H9 (cell line): ENCODE data around the gene DMAP1. TPM values are rescaled to one million over a fixed set of nuclear protein-coding genes. Genes with fewer than 3 reads are reported as not detected.

Source experiments
- DNase-seq: peaks from one replicate; pipeline ENCODE4 v3.0.0-alpha.2; 2017
- H2AFZ ChIP-seq: one replicate; pipeline ENCODE4 v1.6.1; 2013; ENCODE audit warnings: mild to moderate bottlenecking, low read length, control low read depth, moderate library complexity
- H2AK5ac ChIP-seq: 2 replicates; pipeline ENCODE4 v1.6.1; 2013; ENCODE audit warnings: low read length, control low read depth, mixed read lengths; ENCODE audit not compliant: insufficient read length
- H2BK120ac ChIP-seq: one replicate; pipeline ENCODE4 v1.6.1; 2013; ENCODE audit warnings: low read depth, mild to moderate bottlenecking, low read length, control low read depth, inconsistent platforms; ENCODE audit not compliant: poor library complexity, severe bottlenecking
- H2BK12ac ChIP-seq: 2 replicates; pipeline ENCODE4 v1.6.1; 2013; ENCODE audit warnings: low read length, control low read depth, mixed read lengths, low read depth; ENCODE audit not compliant: insufficient read length
- H2BK15ac ChIP-seq: 2 replicates; pipeline ENCODE4 v1.6.1; 2013; ENCODE audit warnings: low read depth, low read length, control low read depth
- H2BK20ac ChIP-seq: one replicate; pipeline ENCODE4 v1.6.1; 2013; ENCODE audit warnings: low read depth, mild to moderate bottlenecking, low read length, control low read depth, inconsistent platforms; ENCODE audit not compliant: poor library complexity, severe bottlenecking
- H2BK5ac ChIP-seq: 2 replicates; pipeline ENCODE4 v1.6.1; 2013; ENCODE audit warnings: low read length, control low read depth, mixed read lengths; ENCODE audit not compliant: insufficient read length
- H3K14ac ChIP-seq: 2 replicates; pipeline ENCODE4 v1.6.1; 2013; ENCODE audit warnings: low read length, control low read depth; ENCODE audit not compliant: insufficient read depth
- H3K18ac ChIP-seq: 2 replicates; pipeline ENCODE4 v1.6.1; 2013; ENCODE audit warnings: low read depth, mild to moderate bottlenecking, mixed read lengths, low read length, control low read depth; ENCODE audit not compliant: insufficient read length
- H3K23ac ChIP-seq: 2 replicates; pipeline ENCODE4 v1.6.1; 2013; ENCODE audit warnings: low read length, control low read depth, mixed read lengths, low read depth; ENCODE audit not compliant: insufficient read length
- H3K23me2 ChIP-seq: 2 replicates; pipeline ENCODE4 v1.6.1; 2013; ENCODE audit warnings: low read depth, mild to moderate bottlenecking, mixed read lengths, low read length, control low read depth; ENCODE audit not compliant: insufficient read length, poor library complexity, severe bottlenecking
- H3K27ac ChIP-seq: 2 replicates; pipeline ENCODE4 v1.5.1; 2013; ENCODE audit warnings: low read length, control low read depth, mixed read lengths, low read depth; ENCODE audit not compliant: insufficient read length
- H3K27me3 ChIP-seq: 2 replicates; pipeline ENCODE4 v1.6.1; 2013; ENCODE audit warnings: low read length, control low read depth, inconsistent platforms; ENCODE audit not compliant: insufficient read depth
- H3K4ac ChIP-seq: 2 replicates; pipeline ENCODE4 v1.6.1; 2013; ENCODE audit warnings: low read depth, mild to moderate bottlenecking, control low read depth, inconsistent platforms, low read length, moderate library complexity
- H3K4me1 ChIP-seq: 2 replicates; pipeline ENCODE4 v1.6.1; 2013; ENCODE audit warnings: low read length, control low read depth, inconsistent platforms; ENCODE audit not compliant: insufficient read depth
- H3K4me2 ChIP-seq: 2 replicates; pipeline ENCODE4 v1.6.1; 2013; ENCODE audit warnings: low read length, control low read depth, mixed read lengths; ENCODE audit not compliant: insufficient read length, insufficient read depth
- H3K56ac ChIP-seq: 2 replicates; pipeline ENCODE4 v1.6.1; 2013; ENCODE audit warnings: low read depth, mild to moderate bottlenecking, mixed read lengths, low read length, control low read depth; ENCODE audit not compliant: insufficient read length
- H3K79me1 ChIP-seq: 2 replicates; pipeline ENCODE4 v1.6.1; 2013; ENCODE audit warnings: low read depth, mild to moderate bottlenecking, moderate library complexity, low read length, control low read depth, inconsistent platforms; ENCODE audit not compliant: insufficient read depth, poor library complexity, severe bottlenecking
- H3K79me2 ChIP-seq: 2 replicates; pipeline ENCODE4 v1.6.1; 2013; ENCODE audit warnings: low read length, control low read depth, inconsistent platforms; ENCODE audit not compliant: insufficient read depth
- H3K9ac ChIP-seq: 2 replicates; pipeline ENCODE4 v1.6.1; 2013; ENCODE audit warnings: low read length, control low read depth, mixed read lengths; ENCODE audit not compliant: insufficient read length; ENCODE audit errors: extremely low read depth
- H3K9me3 ChIP-seq: one replicate; pipeline ENCODE4 v1.6.1; 2013; ENCODE audit warnings: low read depth, low read length, inconsistent platforms; ENCODE audit not compliant: control insufficient read depth
- H3T11ph ChIP-seq: one replicate; pipeline ENCODE4 v1.6.1; 2013; ENCODE audit warnings: mild to moderate bottlenecking, low read length, control low read depth, inconsistent platforms
- H4K20me1 ChIP-seq: one replicate; pipeline ENCODE4 v1.6.1; 2013; ENCODE audit not compliant: control insufficient read depth, insufficient read length, insufficient read depth
- H4K5ac ChIP-seq: 2 replicates; pipeline ENCODE4 v1.6.1; 2013; ENCODE audit warnings: low read depth, mild to moderate bottlenecking, mixed read lengths, low read length, control low read depth; ENCODE audit not compliant: insufficient read length
- H4K8ac ChIP-seq: replicated peaks from 2 replicates; pipeline ENCODE4 v1.6.1; 2013; ENCODE audit warnings: low read length, control low read depth, mixed read lengths, low read depth; ENCODE audit not compliant: insufficient read length
- H4K91ac ChIP-seq: 2 replicates; pipeline ENCODE4 v1.6.1; 2013; ENCODE audit warnings: low read depth, mild to moderate bottlenecking, moderate library complexity, mixed read lengths, low read length, control low read depth; ENCODE audit not compliant: insufficient read length
- H3K27ac Mint-ChIP-seq, 3 experiments: 2 replicates in 2 of 3; 3 replicates in 1 of 3; pipeline ENCODE4 v1.8.0; 2020 to 2021; ENCODE audit warnings: mixed read lengths in 3 of 3, mild to moderate bottlenecking in 1 of 3, moderate library complexity in 1 of 3
- H3K27me3 Mint-ChIP-seq: 2 replicates; pipeline ENCODE4 v1.8.0; 2021; ENCODE audit warnings: low read depth, mild to moderate bottlenecking, moderate library complexity, mixed read lengths
- H3K36me3 Mint-ChIP-seq, 3 experiments: 2 replicates in 2 of 3; 3 replicates in 1 of 3; pipeline ENCODE4 v1.8.0; 2020 to 2021; ENCODE audit warnings: low read depth in 3 of 3, mixed read lengths in 3 of 3; ENCODE audit not compliant: insufficient read depth in 1 of 3
- H3K4me1 Mint-ChIP-seq, 2 experiments: 2 replicates each; pipeline ENCODE4 v1.8.0; 2020; ENCODE audit warnings: mixed read lengths in 2 of 2
- H3K4me3 Mint-ChIP-seq, 2 experiments: 2 replicates in 1 of 2; 3 replicates in 1 of 2; pipeline ENCODE4 v1.8.0; 2020 to 2021; ENCODE audit warnings: mild to moderate bottlenecking in 2 of 2, mixed read lengths in 2 of 2, moderate library complexity in 1 of 2
- H3K9me3 Mint-ChIP-seq, 2 experiments: 2 replicates in 1 of 2; 3 replicates in 1 of 2; pipeline ENCODE4 v1.8.0; 2020; ENCODE audit warnings: mild to moderate bottlenecking in 2 of 2, mixed read lengths in 2 of 2, moderate library complexity in 1 of 2
- WGBS: extraction: QIAGEN DNeasy Blood & Tissue Kit; methylation state at CpG from one replicate; pipeline ENCODE4 v1.1.7; 2013; ENCODE audit warnings: missing lambda C conversion rate, low lambda C conversion rate, mixed read lengths; ENCODE audit not compliant: insufficient read length; ENCODE audit errors: extremely low coverage; 5-methylcytosine and 5-hydroxymethylcytosine counted together
- total RNA-seq: library from RNA; stranded (reverse); gene quantifications from 2 replicates; pipeline ENCODE4 v1.2.1, GENCODE V29; 2021
- TF ChIP-seq, protein P1 (sequence below): fragments of 200-600 bp; sonication (generic); conservative IDR thresholded peaks from 3 replicates; pipeline ENCODE4 v1.8.0; 2021; ENCODE audit warnings: antibody characterized with exemption, mild to moderate bottlenecking

Gene DMAP1
- total RNA-seq, 1 experiment from 2014 or later: 55.3 TPM

DNA sequence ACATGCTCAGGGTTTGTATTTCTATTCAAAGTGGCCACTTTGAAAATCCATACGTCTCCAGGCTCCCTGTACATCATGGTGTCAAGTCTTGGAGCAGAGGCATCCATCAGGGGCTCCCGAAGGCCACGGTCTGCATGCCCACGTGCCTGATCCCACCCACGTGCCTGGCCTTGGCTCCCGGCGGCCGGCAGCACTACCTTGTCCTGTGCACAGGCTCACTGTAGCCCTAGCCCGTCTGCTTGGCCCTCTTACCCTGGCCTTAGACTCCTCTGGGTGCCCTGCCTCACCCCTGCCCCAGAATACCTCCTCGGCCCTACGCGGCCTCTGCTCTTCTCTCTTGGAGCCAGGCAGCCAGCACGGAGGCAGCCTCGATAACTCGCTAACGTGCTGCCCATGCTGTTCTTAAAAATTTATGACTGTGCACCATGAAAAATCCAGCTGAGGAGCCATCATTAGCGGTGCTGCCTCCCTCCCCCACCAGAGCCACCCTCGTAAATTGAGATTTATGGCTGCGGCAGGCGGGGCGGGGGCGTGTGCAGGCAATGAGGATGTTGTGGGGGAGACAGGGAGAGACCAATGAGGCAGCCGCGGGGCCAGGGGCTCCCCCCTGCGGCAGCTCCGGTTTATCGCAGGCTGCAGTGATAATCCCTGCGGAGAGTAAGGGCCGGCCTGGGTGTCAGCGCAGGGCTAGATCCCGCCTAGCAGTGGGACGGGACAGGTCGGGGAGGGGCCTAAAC is 24.6 kb downstream of the DMAP1 start:
- Histone ChIP-seq H3K56ac (no peak overlapping the region), H3K18ac (no peak overlapping the region), H3K4me1 (peaks cover 3% of the 10 kb centered on the region; the same call in 1 of the 2 replicates), H2BK20ac (no peak overlapping the region), H4K91ac (no peak overlapping the region), H3K4ac (no peak overlapping the region), H4K20me1 (no peaks in the 10 kb centered on the region), H4K5ac (no peak overlapping the region), H3K79me2 (no peaks in the 10 kb centered on the region), H3K4me2 (no peak overlapping the region), H3T11ph (no peak overlapping the region), H3K27ac (no peak overlapping the region), H3K9ac (no peak overlapping the region), H2BK12ac (no peak overlapping the region), H3K23me2 (no peaks in the 10 kb centered on the region), H2BK120ac (no peak overlapping the region), H3K9me3 (no peaks in the 10 kb centered on the region), H2BK5ac (no peak overlapping the region), H4K8ac (no peak overlapping the region), H3K23ac (no peak overlapping the region), H2BK15ac (no peak overlapping the region), H3K79me1 (no peaks in the 10 kb centered on the region), H2AFZ (no peak overlapping the region), H3K14ac (no peak overlapping the region), H2AK5ac (no peak overlapping the region), H3K27me3 (no peaks in the 10 kb centered on the region)
- TF ChIP-seq, protein P1, sequence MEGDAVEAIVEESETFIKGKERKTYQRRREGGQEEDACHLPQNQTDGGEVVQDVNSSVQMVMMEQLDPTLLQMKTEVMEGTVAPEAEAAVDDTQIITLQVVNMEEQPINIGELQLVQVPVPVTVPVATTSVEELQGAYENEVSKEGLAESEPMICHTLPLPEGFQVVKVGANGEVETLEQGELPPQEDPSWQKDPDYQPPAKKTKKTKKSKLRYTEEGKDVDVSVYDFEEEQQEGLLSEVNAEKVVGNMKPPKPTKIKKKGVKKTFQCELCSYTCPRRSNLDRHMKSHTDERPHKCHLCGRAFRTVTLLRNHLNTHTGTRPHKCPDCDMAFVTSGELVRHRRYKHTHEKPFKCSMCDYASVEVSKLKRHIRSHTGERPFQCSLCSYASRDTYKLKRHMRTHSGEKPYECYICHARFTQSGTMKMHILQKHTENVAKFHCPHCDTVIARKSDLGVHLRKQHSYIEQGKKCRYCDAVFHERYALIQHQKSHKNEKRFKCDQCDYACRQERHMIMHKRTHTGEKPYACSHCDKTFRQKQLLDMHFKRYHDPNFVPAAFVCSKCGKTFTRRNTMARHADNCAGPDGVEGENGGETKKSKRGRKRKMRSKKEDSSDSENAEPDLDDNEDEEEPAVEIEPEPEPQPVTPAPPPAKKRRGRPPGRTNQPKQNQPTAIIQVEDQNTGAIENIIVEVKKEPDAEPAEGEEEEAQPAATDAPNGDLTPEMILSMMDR: peak; percentile 84
- Mint-ChIP-seq H3K27me3 (no peaks in the 10 kb centered on the region; the same call in 1 of the 2 replicates), H3K36me3 (peaks cover 0 to 8% (median 8%) of the 10 kb centered on the region in 3 experiments; a peak in 5 of 7 replicates), H3K27ac (peak overlapping the region in 1 of 3 experiments; percentile 57; a peak in 1 of 7 replicates), H3K4me3 (peak overlapping the region; percentile 4 to 36; a peak in 2 of 5 replicates), H3K4me1 (peaks cover 17 to 38% of the 10 kb centered on the region in 2 experiments), H3K9me3 (no peaks in the 10 kb centered on the region; a peak in 1 of 5 replicates)
- DNase-seq: peak; percentile 95
- WGBS: no CpG with 5 or more reads among the region's 33 CpGs
